ENCODE measurements around the gene GBE1. TPM values are rescaled to one million over a fixed set of nuclear protein-coding genes. Genes with fewer than 3 reads are reported as not detected.

GBE1 gene
- total RNA-seq: 66.6 and 96.4 TPM in 2 replicates

DNA sequence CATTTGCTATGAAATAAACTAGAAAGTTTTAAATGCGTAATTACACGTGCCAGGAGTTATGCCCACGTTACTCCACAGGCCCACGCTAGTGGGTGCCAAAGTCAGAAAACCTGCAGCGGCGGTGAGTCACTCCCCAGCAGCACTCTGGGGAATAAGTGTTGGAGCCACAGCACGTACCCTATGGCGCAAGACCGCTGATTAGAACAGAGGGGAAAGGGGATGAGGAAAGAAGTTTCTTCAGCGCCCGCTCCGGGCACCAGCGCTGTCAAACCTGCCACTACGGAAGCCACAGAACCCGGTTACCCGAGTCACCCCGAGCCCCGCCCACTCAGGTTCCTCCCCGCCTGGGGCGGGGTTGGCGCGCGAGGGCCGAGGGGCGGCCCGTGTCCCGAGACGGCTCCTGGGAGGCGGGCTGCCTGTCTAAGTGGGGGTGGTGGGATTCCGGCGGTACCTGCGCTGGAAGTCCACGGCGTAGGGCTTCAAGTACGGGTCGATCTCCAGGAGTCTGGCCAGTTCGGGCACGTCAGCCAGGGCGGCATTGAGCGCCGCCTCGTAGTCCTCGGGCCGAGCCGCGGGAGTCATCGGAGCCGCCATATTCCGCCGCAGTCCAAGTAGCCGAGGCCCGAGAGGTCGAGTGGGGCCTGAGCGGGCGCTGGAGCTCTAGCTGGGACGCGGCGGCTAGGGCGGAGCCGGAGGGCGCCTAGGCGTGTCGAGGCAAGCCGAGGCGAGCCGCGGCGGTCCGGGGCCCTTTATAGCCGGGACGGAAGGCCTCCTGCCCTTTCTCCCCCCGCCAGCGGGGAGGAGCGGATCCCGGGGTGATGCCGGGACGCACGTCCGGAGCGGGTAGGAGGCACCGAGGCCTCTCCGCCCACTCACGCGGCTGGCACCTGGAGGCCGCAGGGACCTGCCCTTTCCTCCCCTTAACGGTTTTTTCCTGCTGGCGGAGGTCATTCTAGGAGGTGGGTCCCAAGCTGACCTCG, at the start of gene GBE1:
Gene GBE1 (minus strand): TSS at position 722 of the 980 bp plus-strand sequence. CDS start 128 bp downstream, at position 594.

Data from nasal cavity respiratory epithelium epithelial cell of viscerocranial mucosa (primary cell).